ENCODE measurements around the gene PLCB1.

GRCh38 chr20:8394308-8394945 lies 262.4 kb downstream of the PLCB1 start:
- TF ChIP-seq, protein P1, sequence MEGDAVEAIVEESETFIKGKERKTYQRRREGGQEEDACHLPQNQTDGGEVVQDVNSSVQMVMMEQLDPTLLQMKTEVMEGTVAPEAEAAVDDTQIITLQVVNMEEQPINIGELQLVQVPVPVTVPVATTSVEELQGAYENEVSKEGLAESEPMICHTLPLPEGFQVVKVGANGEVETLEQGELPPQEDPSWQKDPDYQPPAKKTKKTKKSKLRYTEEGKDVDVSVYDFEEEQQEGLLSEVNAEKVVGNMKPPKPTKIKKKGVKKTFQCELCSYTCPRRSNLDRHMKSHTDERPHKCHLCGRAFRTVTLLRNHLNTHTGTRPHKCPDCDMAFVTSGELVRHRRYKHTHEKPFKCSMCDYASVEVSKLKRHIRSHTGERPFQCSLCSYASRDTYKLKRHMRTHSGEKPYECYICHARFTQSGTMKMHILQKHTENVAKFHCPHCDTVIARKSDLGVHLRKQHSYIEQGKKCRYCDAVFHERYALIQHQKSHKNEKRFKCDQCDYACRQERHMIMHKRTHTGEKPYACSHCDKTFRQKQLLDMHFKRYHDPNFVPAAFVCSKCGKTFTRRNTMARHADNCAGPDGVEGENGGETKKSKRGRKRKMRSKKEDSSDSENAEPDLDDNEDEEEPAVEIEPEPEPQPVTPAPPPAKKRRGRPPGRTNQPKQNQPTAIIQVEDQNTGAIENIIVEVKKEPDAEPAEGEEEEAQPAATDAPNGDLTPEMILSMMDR (conservative IDR thresholded peaks at IDR 0.05; ENCODE audit: low read length), result no peak
- TF ChIP-seq EZH2phosphoT487 (IDR thresholded peaks at IDR 0.05; ENCODE audit: borderline replicate concordance), result no peak
